NB4 (cell line): ENCODE results near the gene C2CD3.

Experiments
- DNase-seq: peaks from one replicate; pipeline ENCODE4 v3.0.0; 2010; ENCODE audit warnings: low read depth
- H3K4me3 ChIP-seq: one replicate; pipeline ENCODE4 v1.5.1; 2011; ENCODE audit warnings: mild to moderate bottlenecking, low read depth, low read length, moderate library complexity
- CTCF ChIP-seq: IDR thresholded peaks from one replicate; pipeline ENCODE4 v1.5.1; 2012; ENCODE audit warnings: low read depth, low read length
- MAX ChIP-seq: IDR thresholded peaks from 2 replicates; pipeline ENCODE4 v1.6.1; 2011; ENCODE audit warnings: low read depth, low read length
- MYC ChIP-seq: IDR thresholded peaks from 2 replicates; pipeline ENCODE4 v1.6.1; 2011; ENCODE audit warnings: low read depth, low read length
- POLR2A ChIP-seq: IDR thresholded peaks from 2 replicates; pipeline ENCODE4 v1.6.1; 2011; ENCODE audit warnings: mild to moderate bottlenecking; ENCODE audit not compliant: insufficient read length; ENCODE audit errors: extremely low read depth

Gene C2CD3

GRCh38 chr11:73965076-73965763 is 205.6 kb downstream of the C2CD3 start:
- TF ChIP-seq MYC, result no peak
- TF ChIP-seq CTCF, result no peak
- TF ChIP-seq POLR2A, result no peak
- TF ChIP-seq MAX, result no peak
- DNase-seq, result no peak
- H3K4me3 ChIP-seq, result no peak overlapping the region

- TF ChIP-seq MYC (no peak), POLR2A (no peak), MAX (no peak), CTCF (no peak)
- no peak overlapping the region for H3K4me3 ChIP-seq
- no peak for DNase-seq
Observed at GRCh38 chr11:73963861-73964260, 206.9 kb downstream of the C2CD3 start.
